NT2/D1 (cell line): Measurements from ENCODE around the gene CHST5.

Experiments
- SUZ12 ChIP-seq: IDR thresholded peaks from 2 replicates; pipeline ENCODE4 v1.6.1; 2011; ENCODE audit not compliant: insufficient read length, insufficient read depth; ENCODE audit errors: extremely low read depth
- YY1 ChIP-seq: IDR thresholded peaks from 2 replicates; pipeline ENCODE4 v1.6.1; 2011; ENCODE audit not compliant: insufficient read length, insufficient read depth

DNA sequence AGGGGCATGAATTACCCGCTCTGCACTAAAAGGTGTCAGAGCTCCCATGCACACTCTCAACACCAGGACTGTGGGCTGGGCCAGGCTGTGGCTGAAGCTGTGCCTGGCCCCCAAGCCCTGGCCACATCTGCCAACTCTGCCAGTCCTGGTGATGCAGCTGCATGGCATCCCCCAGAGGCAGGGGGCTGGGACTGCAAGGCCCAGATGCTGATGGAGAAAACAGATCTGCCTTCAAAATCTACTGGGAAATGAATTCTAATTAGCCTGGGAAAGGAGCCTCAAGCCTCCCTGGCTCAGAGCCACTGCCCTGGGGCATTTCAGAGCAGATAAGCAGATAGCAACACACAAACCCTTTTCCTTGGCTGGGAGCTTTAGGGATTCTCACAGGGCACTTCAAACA, 44.0 kb downstream of the CHST5 start:
- TF ChIP-seq SUZ12 (no peak), YY1 (no peak)
